Esophagus mucosa (tissue), 1 donor: ENCODE measurements around the gene FMNL2. TPM values are rescaled to one million over a fixed set of nuclear protein-coding genes. Genes with fewer than 3 reads are reported as not detected.

ENCODE experiments used
- ATAC-seq: fragments of 200-7000 bp; cut with Tn5 transposase; one replicate; pipeline ENCODE4 v1.9.1; 2020
- total RNA-seq: library from RNA; stranded (reverse); gene quantifications from one replicate; pipeline ENCODE4 v1.2.4, GENCODE V29; 2023
- donor health status: DM: yes; HTN: yes; CAD: no.

FMNL2 gene
- total RNA-seq, 1 donor from 2014 or later, result 12.4 TPM

DNA sequence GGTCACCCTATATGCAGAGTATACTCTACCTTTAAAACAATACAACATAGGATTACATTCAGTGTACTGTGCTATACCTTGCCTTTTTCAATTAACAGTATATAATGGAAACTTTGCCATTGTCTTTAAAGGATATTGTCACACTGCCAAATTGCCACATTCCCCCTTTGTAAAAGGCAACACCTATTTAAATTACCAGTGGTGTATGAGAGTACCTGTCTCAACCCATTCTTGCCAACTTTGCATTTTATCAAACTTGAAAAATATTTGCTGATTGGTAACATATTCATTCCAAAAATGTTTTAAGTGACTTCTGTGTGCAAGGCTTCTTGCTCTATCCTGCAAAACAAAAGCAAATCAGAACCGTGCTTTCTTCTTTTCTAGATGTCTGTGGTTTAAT is 92.9 kb downstream of the FMNL2 start:
- ATAC-seq, result peak; percentile 42

DNA sequence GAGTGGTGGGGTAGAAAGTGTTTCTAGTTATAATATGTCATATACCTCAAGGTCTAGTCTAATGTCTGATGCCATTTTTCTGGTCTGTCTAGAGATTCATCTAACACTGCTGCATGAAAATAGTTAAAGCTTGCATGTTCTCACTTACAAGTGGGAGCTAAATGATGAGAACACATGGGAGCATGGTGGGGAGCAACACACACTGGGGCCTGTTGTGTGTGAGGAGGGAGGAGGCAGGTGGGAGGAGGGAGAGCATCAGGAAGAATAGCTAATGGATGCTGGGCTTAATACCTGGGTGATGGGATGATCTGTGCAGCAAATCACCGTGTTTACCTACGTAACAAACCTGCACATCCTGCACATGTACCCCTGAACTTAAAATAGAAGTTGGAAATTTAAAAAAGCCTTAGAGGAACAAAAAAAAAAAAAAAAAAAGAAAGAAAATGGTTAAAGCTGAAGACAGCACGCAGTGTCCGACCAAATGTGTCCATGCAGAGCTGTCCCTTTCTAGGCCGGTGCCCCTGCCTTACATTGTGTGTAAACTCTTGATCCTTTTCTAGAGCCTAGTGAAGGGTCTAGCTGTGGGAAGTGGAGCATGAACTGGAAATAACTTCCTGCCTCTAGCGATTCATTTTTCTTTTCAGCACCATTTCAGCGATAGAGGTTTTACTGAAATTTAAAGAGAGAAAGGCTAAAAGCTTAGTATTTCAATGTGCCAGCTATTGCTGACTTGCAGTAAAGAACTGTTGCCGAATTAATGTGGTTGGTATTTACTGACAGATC is 94.0 kb downstream of the FMNL2 start:
- ATAC-seq, result no peak

GRCh38 chr2:152430876-152431275 is 95.9 kb downstream of the FMNL2 start:
- no peak for ATAC-seq

- no peak for ATAC-seq
Observed at GRCh38 chr2:152431370-152432098, 96.6 kb downstream of the FMNL2 start.

DNA sequence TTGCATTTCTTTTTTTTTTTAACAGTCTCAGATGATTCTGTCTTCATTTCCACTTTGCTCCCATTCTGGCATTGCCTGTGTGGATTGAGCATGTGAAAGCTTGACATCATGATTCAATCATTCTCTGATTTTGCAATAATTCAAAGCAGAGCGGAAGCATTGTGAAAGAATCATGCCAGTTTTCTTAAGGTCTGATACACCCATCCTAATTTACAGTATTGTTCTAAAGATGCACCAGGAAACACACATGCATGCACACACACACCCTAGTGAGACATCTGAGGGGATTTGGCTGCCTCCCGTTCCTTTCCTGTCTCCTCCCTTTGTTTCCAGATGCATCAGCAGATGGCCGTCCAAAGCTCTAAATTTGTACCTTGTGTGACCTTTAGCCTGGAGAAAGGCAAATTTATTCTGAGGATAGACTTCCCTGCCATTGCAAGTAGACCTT is 97.3 kb downstream of the FMNL2 start:
- ATAC-seq, result peak; percentile 100

- ATAC-seq, result no peak
Observed at GRCh38 chr2:152432765-152433164, 97.8 kb downstream of the FMNL2 start.

DNA sequence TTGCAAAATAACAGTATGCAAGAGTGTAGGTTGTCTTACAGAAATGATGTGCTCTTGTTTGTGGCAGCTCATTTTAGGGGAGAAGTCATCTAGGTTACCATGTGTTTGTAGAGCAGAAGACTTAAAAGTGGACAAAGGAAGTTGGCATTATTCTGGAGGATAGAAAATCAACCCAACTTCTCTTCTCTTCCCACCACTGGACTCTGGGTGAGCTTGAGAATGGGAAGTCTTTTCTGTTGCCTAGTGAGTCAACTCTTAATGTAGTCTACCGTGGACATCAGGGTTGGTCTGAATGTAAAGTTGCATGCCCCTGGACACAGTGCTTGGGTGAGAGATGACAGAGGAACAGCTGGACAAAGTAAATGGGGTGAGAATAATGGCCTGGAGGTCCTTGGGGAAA is 98.3 kb downstream of the FMNL2 start:
- ATAC-seq, result no peak

- no peak for ATAC-seq
Observed at GRCh38 chr2:152433791-152434190, 98.8 kb downstream of the FMNL2 start.

GRCh38 chr2:152434395-152435182 is 99.6 kb downstream of the FMNL2 start:
- ATAC-seq, result no peak

- ATAC-seq, result no peak
Observed at GRCh38 chr2:152436148-152436547, 101.2 kb downstream of the FMNL2 start.

GRCh38 chr2:152437276-152438108 is 102.5 kb downstream of the FMNL2 start:
- no peak for ATAC-seq

DNA sequence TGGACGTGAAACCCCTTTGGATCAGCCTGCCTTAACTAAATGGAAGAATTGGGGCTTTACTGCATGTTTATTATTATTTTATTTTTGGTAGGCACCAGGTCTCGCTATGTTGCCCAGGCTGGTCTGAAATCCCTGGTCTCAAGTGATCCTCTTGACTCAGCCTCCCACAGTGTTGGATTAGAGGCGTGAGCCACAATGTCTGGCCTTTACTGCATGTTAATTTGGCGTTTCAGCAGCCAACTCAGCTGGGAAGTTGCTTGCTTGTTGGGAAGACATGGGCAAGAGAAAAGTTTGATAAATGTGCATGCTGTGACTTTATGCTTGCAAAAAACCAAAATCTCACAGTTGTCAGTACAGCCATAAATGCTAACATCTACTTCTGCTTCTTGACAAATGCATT is 105.1 kb downstream of the FMNL2 start:
- no peak for ATAC-seq

DNA sequence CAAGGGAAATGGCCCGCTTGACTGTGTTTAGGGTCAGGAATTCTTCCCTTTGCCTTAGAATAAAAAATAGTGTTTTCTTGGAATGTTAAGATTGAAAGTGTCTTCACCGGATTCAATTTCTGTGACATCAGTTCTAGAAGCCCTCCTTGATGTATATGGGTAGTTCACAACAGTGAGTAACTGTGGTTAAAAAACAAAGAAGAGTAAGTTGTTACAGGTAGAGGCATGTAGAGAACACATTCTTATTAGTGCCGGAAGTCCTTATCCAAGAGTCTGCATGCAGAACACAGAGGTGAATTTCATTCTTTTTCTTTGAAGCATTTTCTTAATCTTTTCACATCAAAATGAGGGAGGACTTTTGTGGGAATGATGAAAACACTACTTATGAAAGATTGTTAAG is 105.5 kb downstream of the FMNL2 start:
- peak; percentile 88 for ATAC-seq

GRCh38 chr2:152441961-152442360 is 107.0 kb downstream of the FMNL2 start:
- ATAC-seq, result no peak

DNA sequence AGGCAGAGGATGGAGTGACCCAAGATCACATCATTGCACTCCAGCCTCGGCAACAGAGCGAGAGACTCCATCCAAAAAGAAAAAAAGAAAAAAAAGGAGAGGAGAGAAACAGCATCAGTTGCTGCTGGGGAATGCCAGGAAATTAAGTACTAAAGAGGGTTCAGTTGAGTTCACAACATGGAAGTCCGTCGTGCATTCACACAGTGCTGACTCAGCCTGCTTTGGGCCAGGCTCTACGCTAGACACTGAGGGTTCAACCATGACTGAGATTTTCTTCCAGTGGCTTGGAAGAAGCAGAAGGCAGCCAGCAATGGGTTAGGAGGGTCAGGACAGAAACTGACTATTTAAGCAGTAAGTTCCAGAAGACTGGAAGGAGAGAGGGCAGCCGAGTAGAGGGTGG is 108.8 kb downstream of the FMNL2 start:
- peak; percentile 41 for ATAC-seq

GRCh38 chr2:152444448-152444847 is 109.5 kb downstream of the FMNL2 start:
- ATAC-seq, result peak; percentile 25

- no peak for ATAC-seq
Observed at GRCh38 chr2:152445375-152445774, 110.4 kb downstream of the FMNL2 start.

DNA sequence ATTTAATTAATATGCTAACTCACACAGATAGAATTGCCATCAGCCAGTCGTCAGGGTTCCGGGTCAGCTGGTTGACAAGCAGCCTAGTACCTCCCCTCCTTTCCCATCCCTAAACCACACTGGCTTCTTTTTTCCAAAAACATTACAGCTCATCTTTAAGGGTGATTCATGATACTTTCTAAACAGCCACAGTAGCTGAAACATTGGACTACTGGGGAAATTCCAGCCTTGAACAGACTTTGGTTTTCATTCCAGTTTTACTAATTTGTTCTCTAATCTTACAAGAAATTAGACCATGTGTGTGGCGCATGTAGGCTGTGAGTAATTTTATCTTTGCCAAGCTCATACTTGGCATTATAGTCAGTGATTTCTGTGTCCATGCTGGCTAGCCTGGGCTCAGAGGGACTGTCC is 110.8 kb downstream of the FMNL2 start:
- ATAC-seq, result peak; percentile 59

DNA sequence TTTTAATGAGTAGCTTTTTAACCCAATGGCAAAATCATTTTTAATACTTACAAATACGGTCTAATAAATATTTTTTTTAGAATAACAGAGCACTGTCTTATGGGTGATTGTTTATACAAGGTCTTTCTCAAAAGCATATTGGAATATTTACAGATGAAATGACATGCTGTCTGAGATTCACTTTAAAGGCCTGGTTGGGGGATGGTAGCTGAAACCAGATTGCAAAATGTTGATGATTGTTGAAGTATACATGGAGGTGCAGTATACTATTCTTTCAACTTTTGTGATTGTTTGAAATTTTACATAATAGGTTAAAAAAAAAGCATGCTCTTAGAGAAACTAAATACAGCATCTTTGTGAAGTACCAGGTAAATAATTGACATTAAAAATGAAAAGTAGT is 111.2 kb downstream of the FMNL2 start:
- ATAC-seq, result no peak

DNA sequence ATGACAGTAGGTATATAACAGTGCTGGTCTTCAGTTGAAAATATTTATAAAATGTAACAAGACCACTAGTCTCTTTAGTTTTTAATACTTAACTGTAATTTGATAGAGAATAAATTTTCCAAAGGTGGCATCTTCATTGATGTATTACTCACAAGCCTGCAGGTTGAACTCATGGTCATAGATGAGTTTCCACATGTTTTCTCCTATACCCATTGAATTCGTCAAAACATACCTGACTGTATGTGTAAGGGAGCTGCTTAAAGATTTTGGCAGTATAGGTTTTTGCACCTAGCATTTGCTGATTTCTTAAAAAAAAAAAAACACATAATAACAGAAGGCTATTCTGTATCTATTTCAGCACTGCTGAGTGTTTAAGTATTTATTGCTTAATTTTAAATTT is 112.9 kb downstream of the FMNL2 start:
- peak; percentile 67 for ATAC-seq

- no peak for ATAC-seq
Observed at GRCh38 chr2:152448606-152449005, 113.6 kb downstream of the FMNL2 start.

DNA sequence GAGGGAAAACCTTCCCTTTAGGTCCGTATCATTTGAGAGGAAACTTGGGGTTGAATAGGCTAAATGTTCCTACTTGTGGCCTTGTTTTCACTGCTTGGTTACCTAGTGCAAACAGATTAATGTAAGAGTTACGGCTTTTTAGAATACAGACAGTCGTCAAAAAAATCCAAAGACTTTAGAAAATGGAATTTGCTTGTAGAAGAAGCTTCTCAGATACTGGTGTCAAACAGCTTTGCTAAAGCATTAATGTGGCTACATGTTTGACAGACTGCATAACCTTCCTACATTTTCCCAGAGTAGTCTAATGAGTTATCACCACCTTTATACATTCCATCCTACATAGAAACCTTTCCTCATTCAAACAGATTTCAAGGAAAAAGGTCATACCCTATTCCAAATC is 114.6 kb downstream of the FMNL2 start:
- no peak for ATAC-seq
